Lung (tissue), 12 donors: Measurements from ENCODE around the gene CYP2R1. TPM values are rescaled to one million over a fixed set of nuclear protein-coding genes. Genes with fewer than 3 reads are reported as not detected.
A peak's percentile ranks its signal among the peaks of the same experiment; 100 is the strongest.

ENCODE experiments used
- ATAC-seq: fragments of 200-7000 bp; cut with Tn5 transposase; one replicate; pipeline ENCODE4 v1.9.1; 2020; ENCODE audit warnings: moderate number of reproducible peaks; ENCODE audit not compliant: insufficient read depth, low FRiP score
- DNase-seq, 3 donors: peaks; one replicate each; pipeline ENCODE4 v3.0.0-alpha.2; 2013 to 2017
- H3K27ac ChIP-seq, 2 donors: one replicate each; pipeline ENCODE4 v1.5.1; 2013; ENCODE audit warnings: mild to moderate bottlenecking in 2 of 2, moderate library complexity in 2 of 2, control low read depth in 1 of 2, inconsistent platforms in 1 of 2, low read depth in 1 of 2, low read length in 1 of 2
- H3K27me3 ChIP-seq, 3 donors: one replicate each; pipeline ENCODE4 v1.5.1; 2013; ENCODE audit warnings: low read length in 2 of 3; ENCODE audit not compliant: control insufficient read depth in 3 of 3, insufficient read depth in 3 of 3
- H3K36me3 ChIP-seq, 4 donors: one replicate each; pipeline ENCODE4 v1.5.1; 2013; ENCODE audit warnings: low read length in 4 of 4, mild to moderate bottlenecking in 1 of 4, moderate library complexity in 1 of 4; ENCODE audit not compliant: control insufficient read depth in 4 of 4, insufficient read depth in 4 of 4
- H3K4me1 ChIP-seq, 5 donors: one replicate each; pipeline ENCODE4 v1.5.1; 2013; ENCODE audit warnings: low read length in 5 of 5, mild to moderate bottlenecking in 2 of 5, moderate library complexity in 1 of 5; ENCODE audit not compliant: control insufficient read depth in 5 of 5, insufficient read depth in 5 of 5
- H3K4me3 ChIP-seq: one replicate; pipeline ENCODE4 v1.5.1; 2013; ENCODE audit warnings: mild to moderate bottlenecking, control low read depth, moderate library complexity
- H3K9ac ChIP-seq, 2 donors: one replicate each; pipeline ENCODE4 v1.5.1; 2013; ENCODE audit warnings: low read length in 2 of 2, control low read depth in 1 of 2; ENCODE audit not compliant: insufficient read depth in 1 of 2
- H3K9me3 ChIP-seq, 4 donors: one replicate each; pipeline ENCODE4 v1.5.1; 2013; ENCODE audit warnings: low read length in 3 of 4, mild to moderate bottlenecking in 1 of 4, moderate library complexity in 1 of 4; ENCODE audit not compliant: control insufficient read depth in 4 of 4, insufficient read depth in 3 of 4
- WGBS, 2 donors: extraction: QIAGEN DNeasy Blood & Tissue Kit; methylation state at CpG; one replicate each; pipeline ENCODE4 v1.1.7; 2013; 5-methylcytosine and 5-hydroxymethylcytosine counted together
- polyA plus RNA-seq, 2 donors: library from polyadenylated mRNA; stranded (reverse); fragments of 200-250 nt; gene quantifications; one replicate each; pipeline ENCODE4 v1.2.1, GENCODE V29; 2013
- total RNA-seq, 2 donors: library from RNA; depleted of rRNA in 1 of 2; stranded (reverse); fragments of >200 nt in 1 of 2; gene quantifications; one replicate each; pipeline ENCODE4 v1.2.1, GENCODE V29; 2014 to 2021
- TF ChIP-seq, protein P1 (sequence below): IDR thresholded peaks from 2 replicates; pipeline ENCODE4 v1.5.1; 2012; ENCODE audit warnings: mild to moderate bottlenecking; ENCODE audit errors: control extremely low read depth, extremely low read depth
- donor health status: control.
- donor health status: control.
- donor health status: Bipolar disorder and iron deficiency.
- donor health status: healthy.
- donor health status: DM: yes; HTN: yes; CAD: no.

Gene CYP2R1
- total and polyA plus RNA-seq, 4 donors, result 9.9 to 33.4 (median 19.2) TPM

DNA sequence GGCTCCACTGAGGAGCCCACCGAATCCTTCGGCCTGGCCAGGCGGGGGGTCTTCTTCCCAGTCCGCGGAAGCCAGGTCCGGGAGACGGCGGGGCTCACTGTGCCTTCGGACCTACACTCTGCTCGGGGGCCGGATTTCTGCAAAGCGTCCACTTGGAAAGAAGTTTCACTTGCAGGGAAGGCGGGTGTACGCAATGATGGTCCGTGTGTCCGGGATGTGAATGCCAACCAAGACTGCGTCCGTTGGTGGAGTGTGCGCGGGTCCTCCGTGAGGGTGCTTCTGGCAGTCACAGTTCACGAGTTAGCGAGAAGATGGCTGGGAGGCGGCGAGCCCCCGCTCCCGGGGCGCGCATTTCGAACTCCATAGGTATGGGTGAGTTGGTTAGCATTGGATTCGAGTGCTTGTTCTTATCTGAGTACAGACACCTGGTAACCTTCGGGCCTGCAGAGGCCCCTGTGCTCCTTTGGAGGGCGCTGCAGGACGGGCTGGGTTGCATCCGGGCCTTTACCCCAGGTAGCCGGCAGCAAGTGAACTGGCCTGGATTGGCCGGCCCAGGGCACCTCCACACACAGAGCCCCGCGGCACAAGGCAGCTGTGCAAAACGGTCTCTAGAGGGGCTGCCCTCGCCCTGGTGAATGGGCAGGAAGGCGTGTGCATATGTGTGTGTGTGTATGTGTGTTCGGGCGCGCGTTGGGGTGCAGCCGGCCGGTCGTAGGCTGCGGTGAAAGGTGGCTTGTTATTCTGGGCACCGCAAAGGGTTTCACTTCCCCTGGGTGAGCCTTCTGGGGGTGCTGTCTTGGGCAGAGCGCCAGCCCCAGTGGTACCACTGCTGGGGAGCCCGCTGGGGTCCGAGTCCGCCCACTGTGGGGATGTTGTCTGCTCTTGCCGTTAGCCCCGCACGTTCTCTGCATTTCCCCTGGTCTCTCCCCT lies 13.3 kb upstream of the CYP2R1 start:
- Histone ChIP-seq H3K27me3 (peaks cover 0 to 2% (median 0%) of the 10 kb centered on the region in 3 donors), H3K27ac (peak overlapping the region in 1 of 2 donors; percentile 23), H3K9ac (peak overlapping the region; percentile 71 to 81), H3K9me3 (no peaks in the 10 kb centered on the region), H3K4me3 (peak overlapping the region; percentile 6), H3K36me3 (no peaks in the 10 kb centered on the region), H3K4me1 (peaks cover 0 to 4% (median 3%) of the 10 kb centered on the region in 5 donors)
- TF ChIP-seq, protein P1, sequence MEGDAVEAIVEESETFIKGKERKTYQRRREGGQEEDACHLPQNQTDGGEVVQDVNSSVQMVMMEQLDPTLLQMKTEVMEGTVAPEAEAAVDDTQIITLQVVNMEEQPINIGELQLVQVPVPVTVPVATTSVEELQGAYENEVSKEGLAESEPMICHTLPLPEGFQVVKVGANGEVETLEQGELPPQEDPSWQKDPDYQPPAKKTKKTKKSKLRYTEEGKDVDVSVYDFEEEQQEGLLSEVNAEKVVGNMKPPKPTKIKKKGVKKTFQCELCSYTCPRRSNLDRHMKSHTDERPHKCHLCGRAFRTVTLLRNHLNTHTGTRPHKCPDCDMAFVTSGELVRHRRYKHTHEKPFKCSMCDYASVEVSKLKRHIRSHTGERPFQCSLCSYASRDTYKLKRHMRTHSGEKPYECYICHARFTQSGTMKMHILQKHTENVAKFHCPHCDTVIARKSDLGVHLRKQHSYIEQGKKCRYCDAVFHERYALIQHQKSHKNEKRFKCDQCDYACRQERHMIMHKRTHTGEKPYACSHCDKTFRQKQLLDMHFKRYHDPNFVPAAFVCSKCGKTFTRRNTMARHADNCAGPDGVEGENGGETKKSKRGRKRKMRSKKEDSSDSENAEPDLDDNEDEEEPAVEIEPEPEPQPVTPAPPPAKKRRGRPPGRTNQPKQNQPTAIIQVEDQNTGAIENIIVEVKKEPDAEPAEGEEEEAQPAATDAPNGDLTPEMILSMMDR, result no peak
- DNase-seq (peak; percentile 51 to 73 (median 61)), ATAC-seq (peak; percentile 59)
- WGBS, 2 donors, result 2 to 11% methylated on average over 56 to 58 of the region's 58 CpGs

DNA sequence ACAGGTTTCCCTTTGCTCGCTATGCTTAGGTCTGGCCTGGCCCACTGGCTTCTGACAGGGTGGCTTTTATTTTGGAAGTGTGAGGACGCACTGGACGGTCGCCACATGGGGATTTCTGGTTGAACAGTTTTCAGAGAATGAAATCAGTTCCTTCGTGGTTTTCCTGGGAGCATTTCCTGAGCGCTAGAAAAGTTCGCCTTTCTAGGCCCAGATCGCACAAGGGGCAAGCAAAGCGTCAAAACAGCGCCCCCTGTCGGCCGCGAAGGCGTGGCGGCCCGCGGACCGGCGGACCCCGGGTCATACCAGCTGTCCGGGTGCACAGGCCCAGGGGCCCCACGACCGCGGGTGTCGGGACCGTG lies 12.7 kb upstream of the CYP2R1 start:
- Histone ChIP-seq H3K27me3 (peaks cover 0 to 2% (median 0%) of the 10 kb centered on the region in 3 donors), H3K36me3 (no peaks in the 10 kb centered on the region), H3K27ac (peak overlapping the region in 1 of 2 donors; percentile 23), H3K9ac (peak overlapping the region; percentile 71), H3K9me3 (no peaks in the 10 kb centered on the region), H3K4me1 (peaks cover 0 to 4% (median 3%) of the 10 kb centered on the region in 5 donors), H3K4me3 (peak overlapping the region; percentile 6)
- DNase-seq (peak; percentile 79 to 87 (median 87)), ATAC-seq (peak; percentile 73)
- TF ChIP-seq, protein P1, result peak; percentile 77
- 3 to 5% methylated on average over 26 of the region's 26 CpGs for WGBS, 2 donors

DNA sequence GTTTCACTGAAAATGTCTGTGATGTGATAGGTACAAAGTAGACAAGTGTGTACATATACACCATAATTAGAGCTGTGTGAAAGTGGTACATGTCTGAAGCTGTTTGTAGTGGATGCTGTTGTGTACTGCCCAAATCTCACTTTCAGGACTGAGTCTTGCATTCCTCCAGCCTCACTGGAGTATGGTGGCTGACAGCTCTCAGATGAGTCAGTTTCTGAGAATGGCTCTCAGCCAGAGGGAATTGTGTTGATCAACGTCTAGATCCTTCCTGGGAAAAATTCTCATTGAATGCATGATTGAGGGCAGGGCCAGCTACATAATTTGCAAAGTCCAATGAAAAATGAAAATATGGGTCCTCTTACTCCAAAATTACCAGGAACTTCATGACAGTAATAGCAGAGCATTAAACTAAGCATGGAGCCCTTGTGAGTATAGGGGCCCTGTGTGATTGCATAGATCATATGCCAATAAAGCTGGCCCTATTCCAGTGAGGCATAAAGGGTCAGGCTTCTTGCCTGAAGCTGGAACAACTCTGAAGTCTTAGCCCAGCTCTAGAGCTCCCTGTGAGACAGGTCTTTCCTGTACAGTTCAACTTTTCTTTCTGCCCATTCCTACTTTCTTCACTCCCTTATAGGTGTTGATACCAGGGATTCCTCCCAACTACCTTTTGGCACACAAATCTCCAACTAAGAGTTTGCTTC lies 10.8 kb upstream of the CYP2R1 start:
- no peak for ATAC-seq
- Histone ChIP-seq H3K4me3 (no peak overlapping the region), H3K27me3 (no peaks in the 10 kb centered on the region), H3K27ac (no peak overlapping the region), H3K9ac (no peak overlapping the region), H3K4me1 (peaks cover 0 to 4% (median 3%) of the 10 kb centered on the region in 5 donors), H3K36me3 (no peaks in the 10 kb centered on the region), H3K9me3 (no peaks in the 10 kb centered on the region)
- TF ChIP-seq, protein P1, result no peak
- DNase-seq, result no peak
- 22 to 66% methylated on average over 1 of the region's 1 CpG for WGBS, 2 donors
